A204.1 (cell line): ENCODE results near the gene LCE1D.

ENCODE experiments used
- FAIRE-seq: peaks from 2 replicates; lab custom pipeline; 2012; peaks lifted over from hg19 to GRCh38; lab: Jason Lieb, UNC

The LCE1D gene

GRCh38 chr1:152796421-152796820 is at the start of gene LCE1D:
TSS of gene LCE1D (plus strand) at chr1:152796721. CDS start at chr1:152797795, 1,074 bp downstream.
- no peak for FAIRE-seq

GRCh38 chr1:152747831-152748230 is 48.7 kb upstream of the LCE1D start:
- no peak for FAIRE-seq

GRCh38 chr1:152752225-152752624 is 44.3 kb upstream of the LCE1D start:
- FAIRE-seq, result no peak

- FAIRE-seq, result no peak
Observed at GRCh38 chr1:152753586-152753985, 42.9 kb upstream of the LCE1D start.

GRCh38 chr1:152756872-152757271 is 39.6 kb upstream of the LCE1D start:
- no peak for FAIRE-seq

GRCh38 chr1:152757747-152758146 is 38.8 kb upstream of the LCE1D start, which contains the start of gene KPRP:
TSS of gene KPRP (plus strand) at chr1:152758025. CDS start at chr1:152759589, 1,564 bp downstream.
- no peak for FAIRE-seq

GRCh38 chr1:152758636-152759035 is 37.9 kb upstream of the LCE1D start:
- no peak for FAIRE-seq

- no peak for FAIRE-seq
Observed at GRCh38 chr1:152759453-152760173, 36.9 kb upstream of the LCE1D start.

GRCh38 chr1:152760551-152761190 is 35.9 kb upstream of the LCE1D start:
- no peak for FAIRE-seq

GRCh38 chr1:152761609-152762213 is 34.8 kb upstream of the LCE1D start:
- no peak for FAIRE-seq

- FAIRE-seq, result no peak
Observed at GRCh38 chr1:152768847-152769533, 27.5 kb upstream of the LCE1D start.

- FAIRE-seq, result no peak
Observed at GRCh38 chr1:152770411-152770810, 26.1 kb upstream of the LCE1D start.

- FAIRE-seq, result no peak
Observed at GRCh38 chr1:152774875-152775274, 21.6 kb upstream of the LCE1D start, which contains the start of gene LCE1F. TSS of gene LCE1F (plus strand) at chr1:152775140. CDS start at chr1:152776372, 1,232 bp downstream.

GRCh38 chr1:152776361-152776760 is 20.2 kb upstream of the LCE1D start:
- FAIRE-seq, result no peak

GRCh38 chr1:152777510-152778137 is 18.9 kb upstream of the LCE1D start:
- no peak for FAIRE-seq

- FAIRE-seq, result no peak
Observed at GRCh38 chr1:152783095-152783494, 13.4 kb upstream of the LCE1D start.

- FAIRE-seq, result no peak
Observed at GRCh38 chr1:152786077-152786476, 10.4 kb upstream of the LCE1D start, which contains the start of gene LCE1E. TSS of gene LCE1E (plus strand) at chr1:152786257. CDS start at chr1:152787300, 1,043 bp downstream.

- no peak for FAIRE-seq
Observed at GRCh38 chr1:152795686-152796085, 835 bp upstream of the LCE1D start.

GRCh38 chr1:152801333-152801732 is 4.8 kb downstream of the LCE1D start:
- FAIRE-seq, result no peak

GRCh38 chr1:152806576-152806975 is 10.1 kb downstream of the LCE1D start, which contains the start of gene LCE1C:
TSS of gene LCE1C (minus strand) at chr1:152806651. CDS start at chr1:152805478, 1,173 bp downstream.
- FAIRE-seq, result no peak

- no peak for FAIRE-seq
Observed at GRCh38 chr1:152811050-152811449, 14.5 kb downstream of the LCE1D start.

GRCh38 chr1:152811671-152812070 is 15.2 kb downstream of the LCE1D start, which contains the start of gene LCE1B:
TSS of gene LCE1B (plus strand) at chr1:152811971. CDS start at chr1:152812447, 476 bp downstream.
- no peak for FAIRE-seq
